ENCODE data around the gene NT5DC2.

GRCh38 chr3:52519445-52520140 lies 14.1 kb downstream of the NT5DC2 start:
- TF ChIP-seq CTCF (IDR thresholded peaks at IDR 0.05), result no peak
- no peak for TF ChIP-seq POLR2A (IDR thresholded peaks at IDR 0.05)
- TF ChIP-seq POLR2AphosphoS5 (IDR thresholded peaks at IDR 0.05), result no peak
- no peak for TF ChIP-seq EP300 (IDR thresholded peaks at IDR 0.05)
